Neural cell (in vitro differentiated cells): ENCODE results near the gene COG2. TPM values are rescaled to one million over a fixed set of nuclear protein-coding genes. Genes with fewer than 3 reads are reported as not detected.

Experiments used
- polyA plus RNA-seq: library from polyadenylated mRNA; depleted of rRNA; stranded (reverse); fragments of >200 nt; gene quantifications from 2 replicates; pipeline ENCODE4 v1.2.3, GENCODE V29; 2014

COG2 gene
- polyA plus RNA-seq, 1 donor from 2014 or later, result 14.5 TPM

Other genes with a start within 250 kb of the COG2 start
- 16.3 and 17.3 TPM in 2 replicates for gene PGBD5, start 216.1 kb upstream of the COG2 start, polyA plus RNA-seq
- gene AGT, start 71.6 kb downstream of the COG2 start, polyA plus RNA-seq, result not detected in 2 replicates
- gene CAPN9, start 104.9 kb downstream of the COG2 start, polyA plus RNA-seq, result 0.14 TPM in 1 of 2 replicates, not detected in the other
- 16.7 and 18.9 TPM in 2 replicates for gene C1orf198, start 226.0 kb downstream of the COG2 start, polyA plus RNA-seq